Calu3 (cell line): ENCODE data around the gene ANOS1. TPM values are rescaled to one million over a fixed set of nuclear protein-coding genes. Genes with fewer than 3 reads are reported as not detected.
"Not testable (repeated sequence)": the region's sequence is repeated elsewhere in the genome, so short reads cannot be mapped to it uniquely, and the experiment has no call there.

Experiments
- Bru-seq: library from RNA; stranded (reverse); fragments of 400-500 nt; gene quantifications from one replicate; lab custom pipeline; 2021; lab: Mats Ljungman, UMichigan
- BruChase-seq, 2 experiments: library from RNA; stranded (reverse); fragments of 400-500 nt; gene quantifications; one replicate each; lab custom pipeline; 2021; lab: Mats Ljungman, UMichigan
- BruUV-seq: library from RNA; stranded (reverse); fragments of 400-500 nt; replicated peaks from 2 replicates; lab custom pipeline; 2021; lab: Mats Ljungman, UMichigan
- CTCF ChIA-PET: fragments of 300-600 bp; sonication (Branson Sonifier 250); formaldehyde crosslinking; loops from one replicate; lab custom pipeline; 2022; ENCODE audit warnings: antibody characterized with exemption; lab: Charles Lee
- DNase-seq: peaks from one replicate; pipeline ENCODE4 v3.0.0; 2022
- H3K27ac Mint-ChIP-seq: one replicate; pipeline ENCODE4 v1.8.0; 2022; ENCODE audit warnings: mixed read lengths; ENCODE audit not compliant: unreplicated experiment
- H3K27me3 Mint-ChIP-seq: one replicate; pipeline ENCODE4 v1.8.0; 2022; ENCODE audit warnings: mixed read lengths; ENCODE audit not compliant: unreplicated experiment
- H3K36me3 Mint-ChIP-seq: one replicate; pipeline ENCODE4 v1.8.0; 2022; ENCODE audit warnings: mild to moderate bottlenecking, moderate library complexity, mixed read lengths; ENCODE audit not compliant: insufficient read depth, unreplicated experiment
- H3K4me1 Mint-ChIP-seq: one replicate; pipeline ENCODE4 v1.8.0; 2022; ENCODE audit warnings: mild to moderate bottlenecking, low read depth, mixed read lengths; ENCODE audit not compliant: unreplicated experiment
- H3K4me3 Mint-ChIP-seq: one replicate; pipeline ENCODE4 v1.8.0; 2022; ENCODE audit warnings: mild to moderate bottlenecking, low read depth, moderate library complexity, mixed read lengths; ENCODE audit not compliant: unreplicated experiment
- H3K9me3 Mint-ChIP-seq: one replicate; pipeline ENCODE4 v1.8.0; 2022; ENCODE audit warnings: low read depth, mixed read lengths; ENCODE audit not compliant: unreplicated experiment
- intact Hi-C: fragments of 100-400 bp; cut with micrococcal nuclease; formaldehyde crosslinking; loops from one replicate; pipeline ENCODE4 v1.10.0; 2022; ENCODE audit not compliant: unreplicated experiment
- long read RNA-seq: library from polyadenylated mRNA; stranded (forward); transcript quantifications from one replicate; pipeline ENCODE4 v2.0.0, GENCODE V29; 2022
- total RNA-seq: library from RNA; stranded (reverse); gene quantifications from 2 replicates; pipeline ENCODE4 v1.2.3, GENCODE V29; 2022
- TF ChIP-seq, protein P1 (sequence below): fragments of 200-600 bp; IDR thresholded peaks from one replicate; pipeline ENCODE4 v1.8.0; 2022; ENCODE audit warnings: antibody characterized with exemption; ENCODE audit not compliant: unreplicated experiment

ANOS1 gene, protein sequence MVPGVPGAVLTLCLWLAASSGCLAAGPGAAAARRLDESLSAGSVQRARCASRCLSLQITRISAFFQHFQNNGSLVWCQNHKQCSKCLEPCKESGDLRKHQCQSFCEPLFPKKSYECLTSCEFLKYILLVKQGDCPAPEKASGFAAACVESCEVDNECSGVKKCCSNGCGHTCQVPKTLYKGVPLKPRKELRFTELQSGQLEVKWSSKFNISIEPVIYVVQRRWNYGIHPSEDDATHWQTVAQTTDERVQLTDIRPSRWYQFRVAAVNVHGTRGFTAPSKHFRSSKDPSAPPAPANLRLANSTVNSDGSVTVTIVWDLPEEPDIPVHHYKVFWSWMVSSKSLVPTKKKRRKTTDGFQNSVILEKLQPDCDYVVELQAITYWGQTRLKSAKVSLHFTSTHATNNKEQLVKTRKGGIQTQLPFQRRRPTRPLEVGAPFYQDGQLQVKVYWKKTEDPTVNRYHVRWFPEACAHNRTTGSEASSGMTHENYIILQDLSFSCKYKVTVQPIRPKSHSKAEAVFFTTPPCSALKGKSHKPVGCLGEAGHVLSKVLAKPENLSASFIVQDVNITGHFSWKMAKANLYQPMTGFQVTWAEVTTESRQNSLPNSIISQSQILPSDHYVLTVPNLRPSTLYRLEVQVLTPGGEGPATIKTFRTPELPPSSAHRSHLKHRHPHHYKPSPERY
- 0.33 and 0.56 TPM in 2 replicates for total RNA-seq
- percentile 13 among the genes with signal in this experiment for Bru-seq, nascent RNA
- BruChase-seq, experiment 1, labeled RNA remaining after a 6-hour chase: percentile 10 among the genes with signal in this experiment
- percentile 9 among the genes with signal in this experiment for BruChase-seq, experiment 2, labeled RNA remaining after a 2-hour chase
- long read RNA-seq, partial matches to known transcripts: 0 of 2 reads
- long read RNA-seq, other reads (novel, unspliced or antisense): 2 of 2 reads

DNA sequence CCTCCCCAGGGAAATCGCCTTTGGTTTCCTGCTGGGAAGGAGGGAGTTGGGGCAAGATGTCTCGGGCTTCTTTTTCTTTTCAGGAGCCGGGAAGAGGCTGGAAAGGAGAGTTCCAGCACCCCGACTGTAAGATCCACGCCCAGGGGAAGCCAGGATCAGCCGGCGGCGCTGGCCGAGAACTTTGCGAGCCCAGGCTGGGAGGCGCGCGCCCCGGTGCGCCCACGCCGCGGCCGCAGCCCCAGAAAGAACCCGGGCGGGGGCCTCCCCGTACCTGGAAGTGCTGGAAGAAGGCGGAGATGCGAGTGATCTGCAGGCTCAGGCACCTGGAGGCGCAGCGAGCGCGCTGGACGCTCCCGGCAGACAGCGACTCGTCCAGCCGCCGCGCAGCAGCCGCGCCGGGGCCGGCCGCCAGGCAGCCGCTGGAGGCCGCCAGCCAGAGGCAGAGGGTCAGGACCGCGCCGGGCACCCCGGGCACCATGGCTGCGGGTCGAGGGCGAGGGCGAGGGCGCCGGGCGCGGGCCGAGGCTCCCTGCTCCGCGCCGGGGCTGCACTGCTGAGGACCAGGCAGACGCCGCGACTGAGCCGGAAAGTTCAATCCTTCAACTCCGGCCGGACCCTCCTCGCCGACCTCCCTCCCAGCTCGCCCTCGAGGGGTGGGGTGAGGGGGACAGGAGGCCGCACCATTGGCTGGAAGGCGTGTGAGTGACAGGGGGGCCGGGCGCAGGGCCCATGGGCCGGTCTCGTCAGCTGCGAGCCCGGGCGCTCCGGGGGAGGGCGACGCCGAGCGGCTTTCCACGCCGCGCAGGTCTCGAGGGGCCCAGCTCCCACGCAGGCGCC is at the start of gene ANOS1:
TSS of gene ANOS1 (minus strand) at position 579 of the 837 bp plus-strand sequence. CDS start at position 478, 101 bp downstream.
- Mint-ChIP-seq H3K4me1 (no peaks in the 10 kb centered on the region), H3K9me3 (no peaks in the 10 kb centered on the region), H3K27ac (no peak within 1 kb of the TSS), H3K27me3 (peaks cover 57% of the 10 kb centered on the region), H3K36me3 (no peaks in the 10 kb centered on the region), H3K4me3 (peak within 1 kb of the TSS; percentile 22)
- intact Hi-C loops: no loop called here
- CTCF ChIA-PET: no interaction called here
- no TSS peak for BruUV-seq
- DNase-seq: peak; percentile 44
- TF ChIP-seq, protein P1, sequence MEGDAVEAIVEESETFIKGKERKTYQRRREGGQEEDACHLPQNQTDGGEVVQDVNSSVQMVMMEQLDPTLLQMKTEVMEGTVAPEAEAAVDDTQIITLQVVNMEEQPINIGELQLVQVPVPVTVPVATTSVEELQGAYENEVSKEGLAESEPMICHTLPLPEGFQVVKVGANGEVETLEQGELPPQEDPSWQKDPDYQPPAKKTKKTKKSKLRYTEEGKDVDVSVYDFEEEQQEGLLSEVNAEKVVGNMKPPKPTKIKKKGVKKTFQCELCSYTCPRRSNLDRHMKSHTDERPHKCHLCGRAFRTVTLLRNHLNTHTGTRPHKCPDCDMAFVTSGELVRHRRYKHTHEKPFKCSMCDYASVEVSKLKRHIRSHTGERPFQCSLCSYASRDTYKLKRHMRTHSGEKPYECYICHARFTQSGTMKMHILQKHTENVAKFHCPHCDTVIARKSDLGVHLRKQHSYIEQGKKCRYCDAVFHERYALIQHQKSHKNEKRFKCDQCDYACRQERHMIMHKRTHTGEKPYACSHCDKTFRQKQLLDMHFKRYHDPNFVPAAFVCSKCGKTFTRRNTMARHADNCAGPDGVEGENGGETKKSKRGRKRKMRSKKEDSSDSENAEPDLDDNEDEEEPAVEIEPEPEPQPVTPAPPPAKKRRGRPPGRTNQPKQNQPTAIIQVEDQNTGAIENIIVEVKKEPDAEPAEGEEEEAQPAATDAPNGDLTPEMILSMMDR: no peak

DNA sequence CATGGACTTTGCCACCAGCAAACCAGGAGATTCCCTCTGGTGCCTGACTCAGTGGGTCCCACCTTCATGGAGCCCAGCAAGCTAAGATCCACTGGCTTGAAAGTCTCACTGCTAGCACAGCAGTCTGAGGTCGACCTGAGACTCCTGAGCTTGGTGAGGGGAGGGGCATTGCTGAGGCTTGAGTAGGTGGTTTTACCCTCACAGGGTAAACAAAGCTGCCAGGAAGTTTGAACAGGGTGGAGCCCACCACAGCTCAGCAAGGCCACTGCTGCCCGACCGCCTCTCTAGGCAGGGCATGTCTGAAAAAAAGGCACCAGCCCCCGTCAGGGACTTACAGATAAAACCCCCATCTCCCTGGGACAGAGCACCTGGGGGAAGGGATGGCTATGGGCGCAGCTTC is 41.2 kb upstream of the ANOS1 start:
- Mint-ChIP-seq H3K4me3 (no peak overlapping the region), H3K27me3 (peaks cover 58% of the 10 kb centered on the region), H3K27ac (no peak overlapping the region), H3K9me3 (no peaks in the 10 kb centered on the region), H3K36me3 (no peaks in the 10 kb centered on the region), H3K4me1 (no peaks in the 10 kb centered on the region)
- intact Hi-C loops: no loop called here
- TF ChIP-seq, protein P1: no peak
- CTCF ChIA-PET: no interaction called here
- no TSS peak for BruUV-seq
- no peak for DNase-seq

DNA sequence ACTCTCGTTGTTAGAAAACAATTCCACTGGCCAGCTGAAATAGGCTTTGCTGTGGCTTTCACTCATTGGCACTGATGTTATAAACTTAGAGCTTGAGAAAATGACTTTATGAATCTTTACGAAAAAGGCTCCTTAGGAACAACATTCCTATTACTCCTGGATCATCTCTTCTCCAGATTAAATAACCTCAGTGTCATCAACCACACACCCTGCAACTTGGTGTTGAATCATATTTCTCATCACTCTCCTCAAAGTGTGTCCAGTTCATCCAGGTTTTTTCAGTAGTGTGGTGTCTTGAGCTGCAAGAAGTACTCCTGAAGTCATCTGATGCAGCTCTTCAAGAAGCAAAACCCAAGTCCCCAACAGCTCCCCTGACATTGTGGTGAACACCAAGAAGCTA is 28.1 kb upstream of the ANOS1 start:
- no peaks in the 10 kb centered on the region for H3K9me3 Mint-ChIP-seq
- no peaks in the 10 kb centered on the region for H3K36me3 Mint-ChIP-seq
- no peak overlapping the region for H3K4me3 Mint-ChIP-seq
- intact Hi-C loops: no loop called here
- TF ChIP-seq, protein P1: no peak
- no TSS peak for BruUV-seq
- CTCF ChIA-PET: no interaction called here
- no peaks in the 10 kb centered on the region for H3K4me1 Mint-ChIP-seq
- peaks cover 55% of the 10 kb centered on the region for H3K27me3 Mint-ChIP-seq
- no peak for DNase-seq
- H3K27ac Mint-ChIP-seq: no peak overlapping the region

DNA sequence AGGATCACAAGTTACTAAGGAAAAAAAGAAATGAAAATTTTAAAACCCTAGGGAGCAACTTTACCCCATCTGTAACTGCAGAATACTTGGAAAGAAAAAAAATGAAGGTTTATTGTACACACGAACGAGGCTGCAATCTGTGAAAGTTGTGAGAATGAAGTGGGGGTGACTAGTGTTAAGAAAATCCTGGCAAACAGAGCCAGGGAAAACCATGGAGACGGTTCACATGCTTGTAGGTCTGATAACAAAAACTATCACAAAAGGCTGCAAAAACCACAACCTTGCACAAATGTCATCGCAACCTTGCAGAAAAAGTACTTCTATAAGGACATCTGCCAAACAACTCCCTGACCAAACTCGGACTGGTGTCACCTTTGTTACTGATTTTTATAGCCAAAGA is 26.8 kb upstream of the ANOS1 start:
- intact Hi-C loops, H3K27ac Mint-ChIP-seq, DNase-seq: not testable (repeated sequence)

DNA sequence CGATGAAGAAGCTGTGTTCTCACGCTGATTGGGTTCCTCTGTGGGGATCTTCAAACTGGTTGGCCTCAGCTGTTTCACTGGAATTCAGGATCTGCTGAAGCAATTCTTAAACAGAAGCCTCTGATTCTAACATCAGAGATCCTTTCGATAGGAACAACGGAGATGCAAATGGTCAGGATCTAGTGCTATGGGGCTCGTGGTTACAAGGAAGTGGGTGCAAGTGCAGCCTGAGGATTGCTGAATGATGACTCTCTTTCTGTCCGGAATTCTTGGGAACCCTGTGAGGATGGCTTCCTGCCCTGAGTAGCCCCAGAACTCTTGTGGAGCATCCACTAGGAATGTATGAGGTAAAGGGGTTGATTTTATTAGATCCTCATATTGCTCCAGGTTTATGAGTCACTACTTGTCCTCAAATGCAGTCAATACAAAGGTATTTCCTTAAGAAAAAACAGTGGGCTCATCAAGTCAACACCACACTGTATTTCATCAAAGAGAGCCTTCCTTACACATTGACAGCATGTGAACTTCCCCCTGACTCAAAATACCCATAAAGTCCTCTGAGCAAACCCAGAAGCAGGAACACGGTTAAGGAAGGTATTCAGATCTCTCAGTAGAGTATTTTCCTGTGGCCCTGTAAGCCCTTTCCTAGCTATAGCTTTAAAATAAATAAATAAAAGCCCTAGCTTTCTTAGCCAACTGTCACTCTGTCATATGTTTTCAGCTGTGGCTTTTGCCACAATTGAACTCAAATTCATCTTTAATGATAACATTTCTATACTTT is 25.9 kb upstream of the ANOS1 start:
- DNase-seq, BruUV-seq, H3K4me1 Mint-ChIP-seq, H3K36me3 Mint-ChIP-seq, intact Hi-C loops, CTCF ChIA-PET, H3K9me3 Mint-ChIP-seq, H3K4me3 Mint-ChIP-seq, H3K27ac Mint-ChIP-seq: not testable (repeated sequence)
- peaks cover 55% of the 10 kb centered on the region for H3K27me3 Mint-ChIP-seq

More for the DNA sequence above, 26.8 kb upstream of the ANOS1 start:
- H3K4me1 Mint-ChIP-seq, BruUV-seq, H3K4me3 Mint-ChIP-seq, CTCF ChIA-PET, H3K9me3 Mint-ChIP-seq, H3K36me3 Mint-ChIP-seq: not testable (repeated sequence)
- peaks cover 55% of the 10 kb centered on the region for H3K27me3 Mint-ChIP-seq
